Osteocyte (in vitro differentiated cells): ENCODE measurements around the gene ZNF521. TPM values are rescaled to one million over a fixed set of nuclear protein-coding genes. Genes with fewer than 3 reads are reported as not detected.

Experiments used
- DNase-seq: peaks from one replicate; pipeline ENCODE4 v3.0.0; 2021; ENCODE audit warnings: mixed read lengths; ENCODE audit not compliant: unreplicated experiment; ENCODE audit errors: extremely low spot score
- H3K27ac Mint-ChIP-seq: one replicate; pipeline ENCODE4 v1.8.0; 2021; ENCODE audit warnings: mild to moderate bottlenecking, mixed read lengths; ENCODE audit not compliant: unreplicated experiment
- H3K27me3 Mint-ChIP-seq: one replicate; pipeline ENCODE4 v1.8.0; 2021; ENCODE audit warnings: mixed read lengths; ENCODE audit not compliant: unreplicated experiment
- H3K36me3 Mint-ChIP-seq: one replicate; pipeline ENCODE4 v1.8.0; 2021; ENCODE audit warnings: mixed read lengths; ENCODE audit not compliant: unreplicated experiment
- H3K4me1 Mint-ChIP-seq: one replicate; pipeline ENCODE4 v1.8.0; 2021; ENCODE audit warnings: mixed read lengths; ENCODE audit not compliant: unreplicated experiment
- H3K4me3 Mint-ChIP-seq: one replicate; pipeline ENCODE4 v1.8.0; 2021; ENCODE audit warnings: mild to moderate bottlenecking, moderate library complexity, mixed read lengths; ENCODE audit not compliant: unreplicated experiment
- H3K9me3 Mint-ChIP-seq: one replicate; pipeline ENCODE4 v1.8.0; 2021; ENCODE audit warnings: mixed read lengths; ENCODE audit not compliant: unreplicated experiment
- total RNA-seq: library from RNA; stranded (reverse); gene quantifications from 2 replicates; pipeline ENCODE4 v1.2.1, GENCODE V29; 2021
- TF ChIP-seq, protein P1 (sequence below): fragments of 200-600 bp; sonication (generic); IDR thresholded peaks from 2 replicates; pipeline ENCODE4 v1.5.0; 2021; ENCODE audit warnings: antibody characterized with exemption, mild to moderate bottlenecking, moderate library complexity

ZNF521 gene
- total RNA-seq, 1 donor from 2014 or later = 57.1 TPM

DNA sequence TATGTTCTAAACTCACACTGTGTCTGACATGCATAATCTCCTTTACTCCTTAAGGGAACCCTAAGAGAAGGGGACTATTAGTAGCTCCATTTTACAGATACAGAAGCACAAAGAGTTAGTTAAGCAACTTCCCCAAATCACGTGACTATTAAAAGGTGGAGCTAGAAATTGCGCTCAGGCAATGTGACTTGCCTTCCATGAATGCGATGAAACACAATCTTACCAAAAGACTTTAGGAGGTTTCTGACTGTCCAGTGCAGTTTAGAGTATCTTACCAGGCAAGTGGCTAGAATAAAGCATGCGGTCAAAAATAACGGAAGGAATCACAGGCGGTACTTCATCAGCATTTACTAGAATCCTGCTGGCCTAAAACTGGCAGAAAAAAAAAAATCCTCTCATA, 70.4 kb downstream of the ZNF521 start:
- no peaks in the 10 kb centered on the region for H3K27me3 Mint-ChIP-seq
- no peak overlapping the region for H3K4me3 Mint-ChIP-seq
- H3K9me3 Mint-ChIP-seq = no peaks in the 10 kb centered on the region
- DNase-seq = no peak
- H3K27ac Mint-ChIP-seq = no peak overlapping the region
- peaks cover 28% of the 10 kb centered on the region for H3K4me1 Mint-ChIP-seq
- H3K36me3 Mint-ChIP-seq = peaks cover 2% of the 10 kb centered on the region
- TF ChIP-seq, protein P1, sequence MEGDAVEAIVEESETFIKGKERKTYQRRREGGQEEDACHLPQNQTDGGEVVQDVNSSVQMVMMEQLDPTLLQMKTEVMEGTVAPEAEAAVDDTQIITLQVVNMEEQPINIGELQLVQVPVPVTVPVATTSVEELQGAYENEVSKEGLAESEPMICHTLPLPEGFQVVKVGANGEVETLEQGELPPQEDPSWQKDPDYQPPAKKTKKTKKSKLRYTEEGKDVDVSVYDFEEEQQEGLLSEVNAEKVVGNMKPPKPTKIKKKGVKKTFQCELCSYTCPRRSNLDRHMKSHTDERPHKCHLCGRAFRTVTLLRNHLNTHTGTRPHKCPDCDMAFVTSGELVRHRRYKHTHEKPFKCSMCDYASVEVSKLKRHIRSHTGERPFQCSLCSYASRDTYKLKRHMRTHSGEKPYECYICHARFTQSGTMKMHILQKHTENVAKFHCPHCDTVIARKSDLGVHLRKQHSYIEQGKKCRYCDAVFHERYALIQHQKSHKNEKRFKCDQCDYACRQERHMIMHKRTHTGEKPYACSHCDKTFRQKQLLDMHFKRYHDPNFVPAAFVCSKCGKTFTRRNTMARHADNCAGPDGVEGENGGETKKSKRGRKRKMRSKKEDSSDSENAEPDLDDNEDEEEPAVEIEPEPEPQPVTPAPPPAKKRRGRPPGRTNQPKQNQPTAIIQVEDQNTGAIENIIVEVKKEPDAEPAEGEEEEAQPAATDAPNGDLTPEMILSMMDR = no peak

GRCh38 chr18:25279961-25280360, 72.0 kb downstream of the ZNF521 start:
- Mint-ChIP-seq H3K36me3 (peaks cover 2% of the 10 kb centered on the region), H3K27me3 (no peaks in the 10 kb centered on the region), H3K4me1 (peaks cover 28% of the 10 kb centered on the region), H3K27ac (peak overlapping the region; percentile 19), H3K9me3 (no peaks in the 10 kb centered on the region), H3K4me3 (no peak overlapping the region)
- TF ChIP-seq, protein P1 = no peak
- no peak for DNase-seq

DNA sequence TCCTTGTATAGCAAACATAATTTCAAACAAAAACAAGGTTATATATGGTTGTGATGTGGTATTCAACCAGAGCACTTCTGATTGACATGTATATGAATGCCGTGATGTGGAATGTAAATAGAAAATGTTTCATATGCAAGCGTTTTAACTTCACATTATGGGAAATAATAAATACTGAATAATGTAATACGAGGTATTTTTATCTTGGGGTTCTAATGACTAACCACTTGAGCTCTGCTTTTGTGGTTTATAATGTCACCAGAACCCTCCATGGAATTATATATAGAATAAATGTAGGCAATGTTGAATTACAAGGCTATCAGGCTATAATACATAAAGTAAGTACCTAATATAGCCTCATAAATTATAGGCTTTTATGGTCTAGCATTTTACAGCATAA, 72.4 kb downstream of the ZNF521 start:
- TF ChIP-seq, protein P1 = no peak
- Mint-ChIP-seq H3K27me3 (no peaks in the 10 kb centered on the region), H3K36me3 (peaks cover 2% of the 10 kb centered on the region), H3K4me1 (peaks cover 28% of the 10 kb centered on the region), H3K9me3 (no peaks in the 10 kb centered on the region), H3K4me3 (no peak overlapping the region), H3K27ac (peak overlapping the region; percentile 28)
- no peak for DNase-seq

DNA sequence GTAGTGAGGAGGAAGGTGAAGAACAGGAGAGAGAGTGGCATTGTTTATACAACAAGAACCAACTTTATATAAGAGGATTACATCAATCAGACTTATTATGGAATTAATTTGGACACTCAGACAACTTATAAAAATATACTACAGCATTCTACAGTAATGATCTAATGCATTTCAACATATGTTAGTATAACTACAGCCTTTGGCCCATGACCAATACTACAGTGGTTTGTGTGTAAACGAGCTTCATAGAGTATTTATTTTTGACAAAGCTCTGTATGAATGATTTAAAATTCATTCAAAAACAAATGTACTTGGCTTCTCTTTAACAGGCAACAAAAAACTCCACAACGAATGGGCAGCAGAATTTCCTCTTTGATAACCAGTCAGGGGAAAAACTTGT, 72.8 kb downstream of the ZNF521 start:
- Mint-ChIP-seq H3K27ac (peak overlapping the region; percentile 36), H3K4me1 (peaks cover 28% of the 10 kb centered on the region), H3K27me3 (no peaks in the 10 kb centered on the region), H3K36me3 (peaks cover 2% of the 10 kb centered on the region), H3K9me3 (no peaks in the 10 kb centered on the region), H3K4me3 (no peak overlapping the region)
- TF ChIP-seq, protein P1 = no peak
- DNase-seq = no peak

GRCh38 chr18:25278394-25278793, 73.6 kb downstream of the ZNF521 start:
- TF ChIP-seq, protein P1 = no peak
- Mint-ChIP-seq H3K27ac (peak overlapping the region; percentile 36), H3K4me3 (no peak overlapping the region), H3K36me3 (peaks cover 2% of the 10 kb centered on the region), H3K4me1 (peaks cover 28% of the 10 kb centered on the region), H3K9me3 (no peaks in the 10 kb centered on the region), H3K27me3 (no peaks in the 10 kb centered on the region)
- no peak for DNase-seq
